GM19455 (cell line): ENCODE data around the gene WDR83.
"Not testable (repeated sequence)": the region's sequence is repeated elsewhere in the genome, so short reads cannot be mapped to it uniquely, and the experiment has no call there.

Experiments used
- ATAC-seq: cut with Tn5 transposase; IDR thresholded peaks from one replicate; pipeline ENCODE4 v1.9.1; 2021; ENCODE audit not compliant: unreplicated experiment

Gene WDR83

DNA sequence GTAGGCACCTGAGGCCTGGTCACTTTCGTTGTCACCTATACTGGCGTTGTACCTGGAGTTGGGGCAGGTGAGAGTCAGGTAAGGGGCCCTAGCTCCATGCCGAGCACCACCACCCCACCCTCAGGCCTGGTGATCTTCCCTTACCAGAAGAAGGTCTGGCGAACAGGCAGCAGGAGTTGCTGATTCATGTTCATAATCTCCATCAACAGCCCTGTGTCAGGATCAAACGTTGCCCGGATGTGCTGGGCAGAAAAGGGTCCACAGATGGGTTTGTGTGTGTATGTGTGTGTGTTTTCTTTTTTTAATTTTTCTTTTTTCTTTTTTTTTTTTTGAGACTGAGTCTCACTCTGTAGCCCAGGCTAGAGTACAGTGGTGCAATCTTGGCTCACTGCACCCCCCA lies 14.4 kb upstream of the WDR83 start:
- ATAC-seq = no peak

DNA sequence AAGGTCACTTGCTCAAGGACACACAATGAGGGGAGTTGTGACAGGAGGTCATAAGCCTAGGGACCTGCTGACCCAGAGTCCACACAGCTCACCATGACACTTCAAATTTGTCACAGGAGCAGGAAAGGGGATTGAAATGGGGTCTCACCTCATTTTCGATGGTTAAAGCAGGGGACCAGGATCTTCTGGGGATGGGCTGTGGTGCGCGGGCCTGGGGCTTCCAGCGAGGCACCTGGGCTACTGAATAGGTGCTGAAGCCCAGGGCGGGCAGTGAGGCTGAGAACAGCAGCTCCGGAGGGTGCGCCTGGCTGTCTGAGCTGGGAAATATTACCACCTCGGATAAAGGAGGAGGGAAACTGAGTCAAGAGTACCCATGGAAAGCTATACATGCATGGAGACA lies 11.1 kb upstream of the WDR83 start:
- no peak for ATAC-seq

DNA sequence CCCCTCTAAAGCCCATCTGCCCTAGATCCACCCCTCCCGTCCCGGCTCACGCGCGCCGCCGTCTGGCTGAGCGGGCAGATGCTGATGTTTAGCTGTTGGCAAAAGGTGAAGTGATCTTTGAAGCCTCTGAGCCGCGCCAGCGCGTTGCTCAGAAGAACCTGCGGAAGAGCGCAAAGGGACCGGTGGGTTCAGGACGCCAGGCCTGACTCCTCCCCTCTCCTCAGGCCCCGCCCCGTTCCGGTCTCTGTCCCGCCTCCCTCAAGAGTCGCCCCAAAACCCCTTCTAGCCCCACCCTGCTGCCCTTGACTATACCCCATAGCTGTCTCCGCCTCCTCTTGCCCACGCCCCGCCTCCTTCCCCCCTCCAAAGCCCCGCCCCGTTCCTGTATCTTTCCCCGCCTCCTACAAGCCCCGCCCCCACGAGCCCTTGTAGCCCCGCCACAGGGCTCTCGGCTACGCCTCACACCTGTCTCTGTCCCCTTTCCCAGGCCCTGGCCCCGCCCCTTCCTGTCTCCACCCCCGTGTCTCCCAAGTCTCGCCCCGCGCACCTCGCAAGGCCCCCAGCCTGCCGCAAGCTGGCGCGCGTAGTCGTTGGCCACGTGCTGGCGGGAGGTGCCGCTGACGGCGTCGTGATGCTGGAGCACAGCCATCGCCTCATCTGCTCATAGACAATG lies 9.6 kb upstream of the WDR83 start:
- no peak for ATAC-seq

DNA sequence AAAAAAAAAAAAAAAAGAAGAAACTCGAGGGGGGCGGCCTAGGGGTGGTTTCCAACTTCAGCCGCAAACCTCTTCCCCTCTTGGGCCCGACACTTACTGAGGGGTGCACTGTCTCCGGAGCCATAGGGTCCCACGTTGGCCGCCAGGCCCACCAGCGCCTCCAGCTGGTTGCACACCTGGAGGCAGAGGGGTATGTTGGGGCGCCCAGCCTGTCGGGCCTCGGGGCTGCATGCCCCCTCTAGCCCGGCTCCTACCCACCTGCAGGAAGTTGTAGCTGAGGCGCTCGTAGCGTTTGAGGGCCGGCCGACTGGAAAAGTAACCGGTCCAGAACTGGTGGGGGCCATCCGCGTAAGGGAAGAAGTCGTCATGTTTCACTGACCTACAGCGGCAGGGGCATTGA lies 8.6 kb upstream of the WDR83 start:
- ATAC-seq = no peak

DNA sequence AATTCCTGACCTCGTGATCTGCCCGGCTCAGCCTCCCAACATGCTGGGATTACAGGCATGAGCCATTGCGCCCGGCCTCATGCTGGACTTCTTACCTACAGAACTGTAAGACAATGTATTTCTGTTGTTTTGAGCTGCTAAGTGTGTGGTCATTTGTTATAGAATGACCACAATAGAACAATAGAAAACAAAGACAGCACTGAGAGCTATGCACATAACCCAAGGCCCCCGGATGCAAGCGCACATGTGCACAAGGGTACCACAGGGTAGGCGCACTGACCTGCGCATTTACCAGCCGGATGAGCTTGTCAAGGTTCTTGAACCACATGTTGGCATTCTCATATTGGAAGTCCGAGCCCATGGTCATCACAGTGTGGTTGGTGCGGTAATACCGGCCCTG lies 5.6 kb upstream of the WDR83 start:
- no peak for ATAC-seq

- ATAC-seq = no peak
Observed at GRCh38 chr19:12664406-12665280, 2.0 kb upstream of the WDR83 start.

DNA sequence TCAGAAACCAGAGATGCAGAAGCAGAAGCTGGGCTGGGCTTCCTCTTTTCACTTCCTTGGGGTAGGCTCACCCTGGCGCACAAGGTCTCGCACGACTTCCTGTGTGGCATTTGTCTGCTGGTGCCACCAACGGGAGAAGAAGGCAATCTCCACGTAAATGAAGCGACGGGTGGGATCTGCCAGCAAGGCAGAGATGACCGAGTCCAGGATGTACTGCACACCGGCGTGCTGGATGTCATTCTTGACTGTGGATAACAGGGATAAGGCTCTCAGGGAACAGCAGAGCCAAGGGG lies 1.4 kb upstream of the WDR83 start:
- ATAC-seq = no peak

- no peak for ATAC-seq
Observed at GRCh38 chr19:12665671-12666264, 839 bp upstream of the WDR83 start.

GRCh38 chr19:12667731-12668302 lies 1.2 kb downstream of the WDR83 start:
- no peak for ATAC-seq

DNA sequence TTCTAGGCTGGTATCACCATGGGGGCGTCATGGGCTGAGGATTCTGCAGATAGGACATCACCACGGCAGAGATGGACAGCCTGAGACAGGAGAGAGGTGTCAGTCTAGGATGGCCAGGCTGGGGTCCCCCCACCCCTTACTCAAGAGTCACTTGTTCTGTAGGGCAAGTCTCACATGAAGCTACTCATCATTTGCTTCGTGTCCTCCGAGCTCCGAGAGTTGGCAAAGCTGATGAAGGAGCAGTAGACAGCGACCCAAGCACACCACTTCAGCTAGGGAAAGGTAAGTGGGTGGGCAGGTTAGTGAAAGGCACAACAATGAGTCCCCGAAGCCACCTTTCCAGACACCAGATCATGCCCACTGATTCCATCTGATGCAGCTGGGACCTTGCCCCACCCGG lies 1.7 kb downstream of the WDR83 start:
- no peak for ATAC-seq

- ATAC-seq = no peak
Observed at GRCh38 chr19:12668932-12669269, 2.3 kb downstream of the WDR83 start.

DNA sequence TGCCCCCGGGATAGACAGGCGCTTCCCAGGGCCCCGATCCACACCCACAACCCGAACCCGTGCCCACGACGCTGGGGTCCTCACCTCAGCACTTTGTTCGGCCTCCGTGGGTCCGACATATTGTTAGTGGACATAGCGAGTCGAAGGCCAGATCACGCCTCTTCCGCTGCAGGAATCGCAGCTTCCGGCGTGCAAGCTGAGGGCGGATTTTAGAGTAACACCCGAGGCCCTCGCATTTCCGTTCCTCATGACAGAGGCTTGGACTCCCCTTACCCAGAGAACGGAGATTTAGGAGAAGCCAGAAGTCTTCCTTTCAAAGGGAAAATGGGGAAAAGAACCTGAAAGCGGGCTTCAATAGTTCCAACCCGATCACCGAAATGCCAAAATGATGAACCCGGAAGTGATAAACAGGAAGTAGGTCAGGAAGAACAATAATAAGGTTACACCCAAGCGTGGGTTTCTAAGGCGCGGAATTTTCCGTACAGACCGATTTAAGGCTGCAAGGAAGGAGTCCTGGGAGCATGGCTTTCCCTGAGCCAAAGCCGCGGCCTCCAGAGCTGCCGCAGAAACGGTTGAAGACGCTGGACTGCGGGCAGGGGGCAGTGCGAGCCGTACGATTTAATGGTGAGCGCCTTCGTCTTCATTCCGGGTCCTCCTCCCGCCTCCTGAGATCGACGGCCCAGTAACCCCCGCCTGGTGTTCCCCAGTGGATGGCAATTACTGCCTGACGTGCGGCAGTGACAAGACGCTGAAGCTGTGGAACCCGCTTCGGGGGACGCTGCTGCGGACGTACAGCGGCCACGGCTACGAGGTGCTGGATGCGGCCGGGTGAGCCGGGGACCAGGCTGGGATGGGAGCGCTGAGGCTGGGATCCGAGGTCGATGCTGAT lies 2.9 kb downstream of the WDR83 start:
- no peak for ATAC-seq

DNA sequence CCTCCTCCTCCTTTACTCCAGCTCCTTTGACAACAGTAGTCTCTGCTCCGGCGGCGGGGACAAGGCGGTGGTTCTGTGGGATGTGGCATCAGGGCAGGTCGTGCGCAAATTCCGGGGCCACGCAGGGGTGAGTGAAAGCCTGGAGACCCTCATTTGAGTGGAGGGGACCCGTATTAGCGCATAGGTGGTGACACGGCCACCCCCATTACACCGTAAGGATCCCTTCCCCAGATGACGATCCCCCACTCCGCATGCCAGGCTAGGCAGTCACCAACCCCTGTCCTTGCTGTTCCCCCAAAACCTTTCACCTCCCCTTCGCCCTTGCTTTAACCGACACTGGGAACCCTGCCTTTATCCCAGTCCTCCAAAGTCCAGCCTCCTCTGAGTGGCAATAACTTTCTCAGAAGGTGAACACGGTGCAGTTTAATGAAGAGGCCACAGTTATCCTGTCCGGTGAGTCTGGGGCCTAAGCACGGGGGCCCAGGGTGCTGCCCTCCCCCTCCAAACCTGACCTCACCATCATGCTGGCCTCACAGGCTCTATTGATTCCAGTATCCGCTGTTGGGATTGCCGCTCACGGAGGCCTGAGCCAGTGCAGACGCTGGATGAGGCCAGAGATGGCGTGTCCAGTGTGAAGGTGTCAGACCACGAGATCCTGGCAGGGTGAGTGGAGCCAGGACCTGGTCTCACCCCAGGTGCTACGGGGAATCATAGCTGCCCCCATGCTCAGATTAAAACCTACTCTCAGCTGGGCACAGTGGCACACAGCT lies 3.7 kb downstream of the WDR83 start:
- no peak for ATAC-seq

- ATAC-seq = no peak
Observed at GRCh38 chr19:12672744-12673143, 6.1 kb downstream of the WDR83 start.

DNA sequence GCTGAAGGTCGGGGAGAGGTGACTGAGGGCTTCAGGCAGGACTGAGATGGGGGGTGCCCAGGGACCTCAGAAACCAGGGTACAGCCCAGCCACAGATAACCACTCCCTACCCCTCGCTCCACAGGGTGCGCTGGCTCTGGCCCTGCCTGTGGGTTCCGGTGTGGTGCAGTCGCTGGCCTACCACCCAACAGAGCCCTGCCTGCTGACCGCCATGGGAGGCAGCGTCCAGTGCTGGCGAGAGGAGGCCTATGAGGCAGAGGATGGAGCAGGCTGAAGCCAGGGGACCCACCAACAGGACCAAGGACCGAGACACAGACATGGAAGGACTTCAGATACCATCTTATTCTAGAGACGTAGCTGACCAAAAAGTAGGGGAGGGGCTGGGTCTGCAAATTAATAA lies 8.8 kb downstream of the WDR83 start:
- ATAC-seq = no peak

DNA sequence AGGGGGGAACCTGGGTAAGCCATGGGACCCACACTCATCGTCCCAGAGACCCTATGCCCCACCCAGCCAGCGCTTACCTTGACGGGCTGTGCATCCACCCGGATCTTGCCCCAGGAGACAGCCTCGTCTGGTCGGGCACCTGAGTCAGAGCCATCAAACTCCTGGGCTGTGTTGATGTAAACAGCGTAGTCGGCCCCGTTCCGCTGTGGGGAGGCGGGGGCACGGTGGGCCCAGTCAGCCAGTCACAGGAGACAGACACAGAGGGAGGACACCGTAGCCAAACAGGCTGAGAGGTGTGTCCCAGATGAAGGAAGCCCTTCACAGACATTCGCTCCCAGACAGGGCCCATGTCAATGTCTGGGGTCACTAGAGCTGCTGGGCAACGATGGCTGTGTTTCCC lies 9.3 kb downstream of the WDR83 start:
- no peak for ATAC-seq

GRCh38 chr19:12676384-12676792 lies 9.8 kb downstream of the WDR83 start:
- no peak for ATAC-seq

GRCh38 chr19:12676928-12677327 lies 10.3 kb downstream of the WDR83 start:
- ATAC-seq = no peak

DNA sequence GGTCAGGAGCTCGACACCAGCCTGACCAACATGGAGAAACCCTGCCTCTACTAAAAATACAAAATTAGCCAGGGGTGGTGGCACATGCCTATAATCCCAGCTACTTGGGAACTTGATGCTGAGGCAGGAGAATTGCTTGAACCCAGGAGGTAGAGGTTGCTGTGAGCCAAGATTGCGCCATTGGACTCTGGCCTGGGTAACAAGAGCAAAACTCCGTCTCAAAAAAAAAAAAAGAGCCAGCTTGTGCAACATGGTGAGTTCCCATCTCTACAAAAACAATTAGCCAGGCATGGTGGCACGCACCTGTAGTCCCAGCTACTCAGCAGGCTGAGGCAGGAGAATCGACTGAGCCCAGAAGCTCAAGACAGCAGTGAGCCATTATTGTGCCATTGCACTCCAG lies 11.4 kb downstream of the WDR83 start:
- not testable (repeated sequence) for ATAC-seq

- ATAC-seq = no peak
Observed at GRCh38 chr19:12680034-12680433, 13.4 kb downstream of the WDR83 start.
